ENCODE results near the gene MPZ. TPM values are rescaled to one million over a fixed set of nuclear protein-coding genes. Genes with fewer than 3 reads are reported as not detected.

Gene MPZ
- total and polyA plus RNA-seq, 9 of the 15 experiments (the other 6 are each of a cell fraction or from before 2014, with no cell fraction given): 0.22 to 16.6 (median 10.9) TPM

DNA sequence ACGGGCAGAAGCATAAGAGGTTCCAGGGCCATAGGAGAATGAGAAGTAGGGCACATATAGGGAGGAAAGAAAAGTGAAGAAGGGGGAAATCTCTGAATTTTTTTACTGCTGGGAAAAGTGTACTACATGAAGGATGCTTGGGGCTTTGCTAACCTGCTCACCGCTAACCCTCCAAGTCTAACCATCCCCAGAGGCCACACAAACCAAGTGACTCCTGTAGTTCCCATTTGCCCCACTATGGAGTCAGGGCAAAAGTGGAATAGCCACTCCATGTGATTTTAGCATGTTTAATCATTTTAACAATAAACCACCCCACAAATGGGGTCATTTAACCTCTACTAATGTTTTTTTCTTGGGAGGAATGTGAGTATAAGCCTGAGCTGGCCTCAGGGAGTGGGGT, 24.7 kb downstream of the MPZ start:
- POLR2A ChIA-PET: interaction anchor here (0.6 to 0.9 kb wide), 5 partner anchors 10 to 247 kb away, joined by 3 read pairs; no protein-coding TSS in a partner anchor
- no peaks in the 10 kb centered on the region for H3K9me3 ChIP-seq (replicated peaks; ENCODE audit: control insufficient read depth, insufficient read depth, low read depth, low read length)
- CTCF ChIA-PET (ENCODE audit: low intra/inter-chr PET ratio): no interaction called here
- 21% methylated on average over 2 of the region's 2 CpGs for WGBS (ENCODE audit: insufficient coverage, low coverage, missing lambda C conversion rate)
- no TSS peak for BruUV-seq (replicated peaks)
- H3K4me1 ChIP-seq (replicated peaks in 1 of 2; ENCODE audit: control insufficient read depth in 2 of 2, insufficient read depth in 2 of 2, low read length in 2 of 2): no peaks in the 10 kb centered on the region; a peak in 1 of 5 replicates
- TF ChIP-seq, protein P1, sequence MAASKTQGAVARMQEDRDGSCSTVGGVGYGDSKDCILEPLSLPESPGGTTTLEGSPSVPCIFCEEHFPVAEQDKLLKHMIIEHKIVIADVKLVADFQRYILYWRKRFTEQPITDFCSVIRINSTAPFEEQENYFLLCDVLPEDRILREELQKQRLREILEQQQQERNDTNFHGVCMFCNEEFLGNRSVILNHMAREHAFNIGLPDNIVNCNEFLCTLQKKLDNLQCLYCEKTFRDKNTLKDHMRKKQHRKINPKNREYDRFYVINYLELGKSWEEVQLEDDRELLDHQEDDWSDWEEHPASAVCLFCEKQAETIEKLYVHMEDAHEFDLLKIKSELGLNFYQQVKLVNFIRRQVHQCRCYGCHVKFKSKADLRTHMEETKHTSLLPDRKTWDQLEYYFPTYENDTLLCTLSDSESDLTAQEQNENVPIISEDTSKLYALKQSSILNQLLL (CRISPR knock-in tag; IDR thresholded peaks at IDR 0.05; ENCODE audit: borderline replicate concordance): no peak
- TF ChIP-seq PRPF4 (IDR thresholded peaks at IDR 0.05; ENCODE audit: insufficient read depth, low read depth, low read length, poor library complexity, severe bottlenecking): no peak
- TF ChIP-seq MCM7 (IDR thresholded peaks at IDR 0.05): no peak
- TF ChIP-seq ZNF263 (CRISPR knock-in tag; IDR thresholded peaks at IDR 0.05; ENCODE audit: borderline replicate concordance): no peak
- TF ChIP-seq ZNF124 (CRISPR knock-in tag; IDR thresholded peaks at IDR 0.05): no peak
- no peak for TF ChIP-seq JUNB (CRISPR knock-in tag; conservative IDR thresholded peaks at IDR 0.05)
- TF ChIP-seq, protein P2, sequence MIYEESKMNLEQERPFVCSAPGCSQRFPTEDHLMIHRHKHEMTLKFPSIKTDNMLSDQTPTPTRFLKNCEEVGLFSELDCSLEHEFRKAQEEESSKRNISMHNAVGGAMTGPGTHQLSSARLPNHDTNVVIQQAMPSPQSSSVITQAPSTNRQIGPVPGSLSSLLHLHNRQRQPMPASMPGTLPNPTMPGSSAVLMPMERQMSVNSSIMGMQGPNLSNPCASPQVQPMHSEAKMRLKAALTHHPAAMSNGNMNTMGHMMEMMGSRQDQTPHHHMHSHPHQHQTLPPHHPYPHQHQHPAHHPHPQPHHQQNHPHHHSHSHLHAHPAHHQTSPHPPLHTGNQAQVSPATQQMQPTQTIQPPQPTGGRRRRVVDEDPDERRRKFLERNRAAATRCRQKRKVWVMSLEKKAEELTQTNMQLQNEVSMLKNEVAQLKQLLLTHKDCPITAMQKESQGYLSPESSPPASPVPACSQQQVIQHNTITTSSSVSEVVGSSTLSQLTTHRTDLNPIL (CRISPR knock-in tag; IDR thresholded peaks at IDR 0.05): no peak
- TF ChIP-seq CBFA2T2 (conservative IDR thresholded peaks at IDR 0.05): no peak
- TF ChIP-seq, protein P3, sequence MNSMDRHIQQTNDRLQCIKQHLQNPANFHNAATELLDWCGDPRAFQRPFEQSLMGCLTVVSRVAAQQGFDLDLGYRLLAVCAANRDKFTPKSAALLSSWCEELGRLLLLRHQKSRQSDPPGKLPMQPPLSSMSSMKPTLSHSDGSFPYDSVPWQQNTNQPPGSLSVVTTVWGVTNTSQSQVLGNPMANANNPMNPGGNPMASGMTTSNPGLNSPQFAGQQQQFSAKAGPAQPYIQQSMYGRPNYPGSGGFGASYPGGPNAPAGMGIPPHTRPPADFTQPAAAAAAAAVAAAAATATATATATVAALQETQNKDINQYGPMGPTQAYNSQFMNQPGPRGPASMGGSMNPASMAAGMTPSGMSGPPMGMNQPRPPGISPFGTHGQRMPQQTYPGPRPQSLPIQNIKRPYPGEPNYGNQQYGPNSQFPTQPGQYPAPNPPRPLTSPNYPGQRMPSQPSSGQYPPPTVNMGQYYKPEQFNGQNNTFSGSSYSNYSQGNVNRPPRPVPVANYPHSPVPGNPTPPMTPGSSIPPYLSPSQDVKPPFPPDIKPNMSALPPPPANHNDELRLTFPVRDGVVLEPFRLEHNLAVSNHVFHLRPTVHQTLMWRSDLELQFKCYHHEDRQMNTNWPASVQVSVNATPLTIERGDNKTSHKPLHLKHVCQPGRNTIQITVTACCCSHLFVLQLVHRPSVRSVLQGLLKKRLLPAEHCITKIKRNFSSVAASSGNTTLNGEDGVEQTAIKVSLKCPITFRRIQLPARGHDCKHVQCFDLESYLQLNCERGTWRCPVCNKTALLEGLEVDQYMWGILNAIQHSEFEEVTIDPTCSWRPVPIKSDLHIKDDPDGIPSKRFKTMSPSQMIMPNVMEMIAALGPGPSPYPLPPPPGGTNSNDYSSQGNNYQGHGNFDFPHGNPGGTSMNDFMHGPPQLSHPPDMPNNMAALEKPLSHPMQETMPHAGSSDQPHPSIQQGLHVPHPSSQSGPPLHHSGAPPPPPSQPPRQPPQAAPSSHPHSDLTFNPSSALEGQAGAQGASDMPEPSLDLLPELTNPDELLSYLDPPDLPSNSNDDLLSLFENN (IDR thresholded peaks at IDR 0.05; ENCODE audit: low read depth in 2 of 2, low read length in 2 of 2): no peak
- TF ChIP-seq HDAC6 (IDR thresholded peaks at IDR 0.05; ENCODE audit: low read depth, low read length): no peak
- TF ChIP-seq, protein P4, sequence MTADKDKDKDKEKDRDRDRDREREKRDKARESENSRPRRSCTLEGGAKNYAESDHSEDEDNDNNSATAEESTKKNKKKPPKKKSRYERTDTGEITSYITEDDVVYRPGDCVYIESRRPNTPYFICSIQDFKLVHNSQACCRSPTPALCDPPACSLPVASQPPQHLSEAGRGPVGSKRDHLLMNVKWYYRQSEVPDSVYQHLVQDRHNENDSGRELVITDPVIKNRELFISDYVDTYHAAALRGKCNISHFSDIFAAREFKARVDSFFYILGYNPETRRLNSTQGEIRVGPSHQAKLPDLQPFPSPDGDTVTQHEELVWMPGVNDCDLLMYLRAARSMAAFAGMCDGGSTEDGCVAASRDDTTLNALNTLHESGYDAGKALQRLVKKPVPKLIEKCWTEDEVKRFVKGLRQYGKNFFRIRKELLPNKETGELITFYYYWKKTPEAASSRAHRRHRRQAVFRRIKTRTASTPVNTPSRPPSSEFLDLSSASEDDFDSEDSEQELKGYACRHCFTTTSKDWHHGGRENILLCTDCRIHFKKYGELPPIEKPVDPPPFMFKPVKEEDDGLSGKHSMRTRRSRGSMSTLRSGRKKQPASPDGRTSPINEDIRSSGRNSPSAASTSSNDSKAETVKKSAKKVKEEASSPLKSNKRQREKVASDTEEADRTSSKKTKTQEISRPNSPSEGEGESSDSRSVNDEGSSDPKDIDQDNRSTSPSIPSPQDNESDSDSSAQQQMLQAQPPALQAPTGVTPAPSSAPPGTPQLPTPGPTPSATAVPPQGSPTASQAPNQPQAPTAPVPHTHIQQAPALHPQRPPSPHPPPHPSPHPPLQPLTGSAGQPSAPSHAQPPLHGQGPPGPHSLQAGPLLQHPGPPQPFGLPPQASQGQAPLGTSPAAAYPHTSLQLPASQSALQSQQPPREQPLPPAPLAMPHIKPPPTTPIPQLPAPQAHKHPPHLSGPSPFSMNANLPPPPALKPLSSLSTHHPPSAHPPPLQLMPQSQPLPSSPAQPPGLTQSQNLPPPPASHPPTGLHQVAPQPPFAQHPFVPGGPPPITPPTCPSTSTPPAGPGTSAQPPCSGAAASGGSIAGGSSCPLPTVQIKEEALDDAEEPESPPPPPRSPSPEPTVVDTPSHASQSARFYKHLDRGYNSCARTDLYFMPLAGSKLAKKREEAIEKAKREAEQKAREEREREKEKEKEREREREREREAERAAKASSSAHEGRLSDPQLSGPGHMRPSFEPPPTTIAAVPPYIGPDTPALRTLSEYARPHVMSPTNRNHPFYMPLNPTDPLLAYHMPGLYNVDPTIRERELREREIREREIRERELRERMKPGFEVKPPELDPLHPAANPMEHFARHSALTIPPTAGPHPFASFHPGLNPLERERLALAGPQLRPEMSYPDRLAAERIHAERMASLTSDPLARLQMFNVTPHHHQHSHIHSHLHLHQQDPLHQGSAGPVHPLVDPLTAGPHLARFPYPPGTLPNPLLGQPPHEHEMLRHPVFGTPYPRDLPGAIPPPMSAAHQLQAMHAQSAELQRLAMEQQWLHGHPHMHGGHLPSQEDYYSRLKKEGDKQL (CRISPR knock-in tag; IDR thresholded peaks at IDR 0.05; ENCODE audit: borderline replicate concordance): no peak
- no peaks in the 10 kb centered on the region for H4K20me1 ChIP-seq (replicated peaks; ENCODE audit: control insufficient read depth, insufficient read depth, low read length)
- FAIRE-seq: no peak
- no peak overlapping the region for H3K27ac ChIP-seq (ENCODE audit: extremely low read depth, low read depth, low read length)
- in situ Hi-C loops (cut with MboI) (no loop called here), intact Hi-C loops (cut with micrococcal nuclease) (no loop called here)
- H3K4me3 ChIP-seq: no peak overlapping the region
- no peak overlapping the region for H2AFZ ChIP-seq (ENCODE audit: low read depth, low read length)
- no peaks in the 10 kb centered on the region for H3K36me3 ChIP-seq (ENCODE audit: control insufficient read depth, insufficient read depth, low read length)
- peaks cover 10 to 12% of the 10 kb centered on the region in 2 experiments for H3K27me3 ChIP-seq (ENCODE audit: control insufficient read depth in 2 of 2, insufficient read depth in 2 of 2, low read length in 2 of 2)
- no peaks in the 10 kb centered on the region for H3K79me2 ChIP-seq (ENCODE audit: control insufficient read depth, insufficient read depth, low read length)
- no peaks in the 10 kb centered on the region for H3K9me1 ChIP-seq (ENCODE audit: control insufficient read depth, insufficient read depth, low read length)
- ATAC-seq: peak; percentile 65
- no peak for DNase-seq (ENCODE audit: extremely low read depth in 1 of 4, low spot score in 3 of 4)
- H3K9ac ChIP-seq (ENCODE audit: insufficient read depth in 1 of 2, low read depth in 2 of 2, low read length in 2 of 2): no peak overlapping the region
- H3K4me2 ChIP-seq (ENCODE audit: insufficient read depth, low read length): no peak overlapping the region
